ENCODE results near the gene FHL5. TPM values are rescaled to one million over a fixed set of nuclear protein-coding genes. Genes with fewer than 3 reads are reported as not detected.
"Not testable (repeated sequence)": the region's sequence is repeated elsewhere in the genome, so short reads cannot be mapped to it uniquely, and the experiment has no call there.

The FHL5 gene, protein sequence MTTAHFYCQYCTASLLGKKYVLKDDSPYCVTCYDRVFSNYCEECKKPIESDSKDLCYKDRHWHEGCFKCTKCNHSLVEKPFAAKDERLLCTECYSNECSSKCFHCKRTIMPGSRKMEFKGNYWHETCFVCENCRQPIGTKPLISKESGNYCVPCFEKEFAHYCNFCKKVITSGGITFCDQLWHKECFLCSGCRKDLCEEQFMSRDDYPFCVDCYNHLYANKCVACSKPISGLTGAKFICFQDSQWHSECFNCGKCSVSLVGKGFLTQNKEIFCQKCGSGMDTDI
- total RNA-seq, result not detected

DNA sequence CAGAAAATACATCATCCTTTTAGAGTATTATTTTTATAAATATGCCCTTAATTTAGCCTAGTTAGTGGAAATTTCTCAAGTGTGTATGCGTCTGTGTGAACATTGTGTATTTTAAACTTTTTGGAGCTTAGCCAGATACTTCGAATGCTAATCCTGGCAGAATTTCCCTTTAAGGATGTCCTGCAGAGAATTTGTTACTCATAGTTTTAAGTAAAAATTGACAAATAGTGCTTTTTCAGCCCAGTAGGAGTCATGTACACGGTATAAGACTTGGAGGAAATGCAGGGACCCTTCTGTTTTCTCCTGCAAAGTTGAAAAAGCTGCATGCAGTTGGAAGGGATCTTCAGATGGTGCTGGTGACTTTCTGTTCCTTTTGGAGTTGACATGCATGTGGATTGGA lies at the start of gene FHL5:
Gene FHL5, plus strand, starts transcription at position 243 of the 400 bp plus-strand sequence. CDS start 40,486 bp downstream, outside the sequence.
- Mint-ChIP-seq H3K4me1 (ENCODE audit: low read depth) (no peaks in the 10 kb centered on the region), H3K36me3 (ENCODE audit: insufficient read depth) (no peaks in the 10 kb centered on the region), H3K4me3 (no peak within 1 kb of the TSS), H3K27me3 (ENCODE audit: low read depth) (peaks cover 3% of the 10 kb centered on the region), H3K9me3 (no peaks in the 10 kb centered on the region)
- no peak for ATAC-seq
- no peak for DNase-seq

DNA sequence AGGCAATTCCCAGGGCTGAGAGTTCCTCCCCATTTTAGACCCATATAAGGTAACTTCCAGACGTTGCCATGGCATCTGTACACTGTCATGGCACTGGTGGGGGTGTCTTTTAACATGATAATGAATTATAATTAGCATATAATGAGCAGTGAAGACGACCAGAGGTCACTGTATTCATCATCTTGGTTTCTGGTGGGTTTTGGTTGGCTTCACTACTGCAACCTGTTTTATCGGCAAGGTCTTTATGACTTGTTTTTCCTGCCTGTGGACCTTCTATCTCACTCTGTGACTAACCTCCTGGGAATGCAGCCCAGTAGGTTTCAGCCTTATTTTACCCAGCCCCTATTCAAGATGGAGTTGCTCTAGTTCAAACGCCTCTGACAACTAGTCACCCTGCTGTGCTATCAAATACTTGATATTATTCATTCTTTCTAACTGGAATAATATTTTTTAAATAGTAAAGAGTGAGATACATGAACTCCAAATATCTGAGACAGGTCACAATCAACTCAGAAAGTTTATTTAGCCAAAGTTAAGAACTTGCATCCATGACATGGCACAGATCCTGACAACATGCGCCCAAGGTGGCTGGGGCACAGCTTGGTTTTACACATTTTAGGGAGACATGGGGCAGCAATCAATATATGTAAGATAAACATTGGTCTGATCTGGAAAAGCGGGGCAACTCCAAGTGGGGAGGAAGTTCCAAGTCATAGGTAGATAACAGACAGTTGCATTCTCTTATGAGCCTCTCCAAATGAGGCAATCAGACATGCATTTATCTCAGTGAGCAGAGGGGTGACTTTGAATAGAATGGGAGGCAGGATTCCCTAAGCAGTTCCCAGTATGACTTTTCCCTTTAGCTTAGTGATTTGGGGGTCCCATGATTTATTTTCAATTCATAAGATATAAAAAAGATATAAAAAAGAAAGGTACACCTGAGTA lies 42.5 kb upstream of the FHL5 start:
- Mint-ChIP-seq H3K4me3 (peak overlapping the region; percentile 100), H3K4me1 (ENCODE audit: low read depth) (peaks cover 21% of the 10 kb centered on the region), H3K9me3 (no peaks in the 10 kb centered on the region), H3K27me3 (ENCODE audit: low read depth) (no peaks in the 10 kb centered on the region), H3K36me3 (ENCODE audit: insufficient read depth) (peaks cover 4% of the 10 kb centered on the region)
- ATAC-seq (no peak), DNase-seq (no peak)

DNA sequence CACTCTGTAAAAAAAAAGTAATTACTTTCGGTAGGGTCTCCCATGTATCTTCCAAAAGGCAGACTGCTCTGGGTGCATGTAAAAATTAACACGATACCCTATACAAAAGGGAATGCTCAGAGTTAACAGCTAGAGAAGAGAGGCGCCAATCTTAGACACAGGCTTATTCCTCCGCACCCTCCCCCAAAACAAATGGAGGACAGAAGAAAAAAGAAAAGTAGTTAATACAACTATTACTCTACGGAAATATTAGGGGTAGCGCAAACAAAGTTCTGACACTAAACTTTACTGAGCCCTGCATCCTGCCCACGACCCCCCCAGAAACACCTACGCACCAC lies 41.7 kb upstream of the FHL5 start:
- peak; percentile 21 to 27 for ATAC-seq
- no peak for DNase-seq
- Mint-ChIP-seq H3K27me3 (ENCODE audit: low read depth) (no peaks in the 10 kb centered on the region), H3K36me3 (ENCODE audit: insufficient read depth) (peaks cover 6% of the 10 kb centered on the region), H3K9me3 (no peaks in the 10 kb centered on the region), H3K4me1 (ENCODE audit: low read depth) (peaks cover 21% of the 10 kb centered on the region), H3K4me3 (peak overlapping the region; percentile 100)

DNA sequence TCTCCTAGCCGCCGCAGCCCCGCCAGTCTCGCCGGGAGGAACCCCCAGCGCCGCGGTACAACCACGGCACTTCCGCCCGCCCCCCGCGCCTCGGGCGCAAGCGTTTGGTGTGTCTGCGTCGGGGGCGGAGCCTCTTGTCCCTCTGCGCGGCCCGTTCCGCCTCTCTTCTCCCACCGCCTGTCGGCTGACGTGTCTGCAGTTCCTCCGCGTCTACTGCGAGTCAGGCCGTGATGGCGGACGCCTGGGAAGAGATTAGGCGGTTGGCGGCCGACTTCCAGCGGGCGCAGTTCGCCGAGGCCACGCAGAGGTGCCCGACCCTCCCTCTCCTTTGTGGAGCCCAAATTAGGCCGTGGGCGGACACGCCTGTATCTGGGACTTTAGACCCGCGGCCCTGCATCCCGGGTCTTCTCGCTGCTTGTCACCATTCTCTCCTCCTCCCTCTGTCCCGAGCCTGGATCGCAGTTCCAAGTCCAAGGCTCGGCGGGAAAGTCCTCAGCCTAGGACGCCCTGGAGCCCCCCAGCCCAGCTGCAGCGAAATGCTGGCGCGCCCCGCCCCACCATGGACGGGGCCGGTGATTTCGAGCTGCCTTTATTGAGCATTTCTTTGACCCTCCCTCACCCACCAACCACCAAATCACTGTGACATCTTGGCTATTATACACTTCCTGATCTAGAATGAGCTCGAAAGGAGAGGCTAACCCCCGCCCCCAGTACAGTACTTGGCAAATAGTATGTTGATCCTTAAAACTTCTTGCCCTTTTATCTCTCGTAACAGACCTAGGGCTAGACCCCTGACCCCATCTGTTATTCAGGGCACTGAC lies 41.1 kb upstream of the FHL5 start, which contains the start of gene UFL1:
Gene UFL1, plus strand, starts transcription at position 163 of the 821 bp plus-strand sequence. Its CDS starts 68 bp downstream, at position 231.
- Mint-ChIP-seq H3K27me3 (ENCODE audit: low read depth) (no peaks in the 10 kb centered on the region), H3K36me3 (ENCODE audit: insufficient read depth) (peaks cover 10% of the 10 kb centered on the region), H3K4me3 (peak within 1 kb of the TSS; percentile 100), H3K4me1 (ENCODE audit: low read depth) (peaks cover 24% of the 10 kb centered on the region), H3K9me3 (no peaks in the 10 kb centered on the region)
- ATAC-seq (peak; percentile 98 to 99), DNase-seq (peak; percentile 92)

DNA sequence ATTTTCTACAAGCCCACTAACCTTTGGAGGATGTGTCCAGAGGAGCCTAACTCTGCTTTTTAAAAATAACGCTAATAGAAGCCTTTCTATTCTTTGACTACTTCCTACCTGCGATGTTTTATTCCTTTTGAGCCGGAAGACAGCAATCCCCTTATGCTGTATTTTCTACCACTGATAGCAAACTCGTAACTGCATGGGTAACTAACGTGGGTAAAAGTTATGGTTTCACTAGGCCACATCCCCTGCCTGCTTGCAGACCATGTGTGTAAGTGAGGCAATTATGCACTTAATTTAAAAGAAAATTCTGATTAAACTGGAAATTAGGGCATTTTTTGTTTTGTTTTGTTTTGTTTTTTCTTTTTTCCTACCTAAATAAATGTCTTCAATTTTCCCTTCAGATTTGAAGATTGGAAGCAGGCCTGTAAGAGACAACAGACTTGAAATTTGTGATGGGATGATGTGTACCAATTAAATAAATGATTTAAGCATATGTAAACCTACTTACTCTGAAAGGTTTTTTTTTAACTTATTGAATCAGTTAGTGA lies 40.4 kb upstream of the FHL5 start:
- Mint-ChIP-seq H3K36me3 (ENCODE audit: insufficient read depth) (peaks cover 16% of the 10 kb centered on the region), H3K9me3 (no peaks in the 10 kb centered on the region), H3K4me1 (ENCODE audit: low read depth) (peaks cover 24% of the 10 kb centered on the region), H3K4me3 (peak overlapping the region; percentile 100), H3K27me3 (ENCODE audit: low read depth) (no peaks in the 10 kb centered on the region)
- no peak for ATAC-seq
- DNase-seq, result no peak

DNA sequence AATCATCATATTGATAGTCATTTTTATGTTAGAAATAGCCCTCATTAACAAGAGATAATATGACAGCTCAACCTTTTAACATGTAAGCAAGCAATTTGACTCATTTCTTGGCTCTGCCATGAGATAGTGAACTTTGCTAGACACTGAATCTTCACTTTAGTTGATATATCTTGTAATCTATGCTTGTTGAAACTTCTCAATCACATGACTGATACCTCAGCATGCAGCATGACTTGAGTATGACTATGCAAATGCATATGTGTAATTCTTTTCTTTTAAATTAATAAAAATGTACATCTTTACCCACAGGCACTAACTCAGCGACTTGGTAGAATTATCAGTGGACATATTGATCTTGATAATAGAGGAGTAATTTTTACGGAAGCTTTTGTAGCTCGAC lies 34.7 kb upstream of the FHL5 start:
- Mint-ChIP-seq H3K36me3 (ENCODE audit: insufficient read depth) (peaks cover 41% of the 10 kb centered on the region), H3K4me3 (no peak overlapping the region), H3K9me3 (no peaks in the 10 kb centered on the region), H3K4me1 (ENCODE audit: low read depth) (peaks cover 19% of the 10 kb centered on the region), H3K27me3 (ENCODE audit: low read depth) (no peaks in the 10 kb centered on the region)
- ATAC-seq (no peak), DNase-seq (no peak)

DNA sequence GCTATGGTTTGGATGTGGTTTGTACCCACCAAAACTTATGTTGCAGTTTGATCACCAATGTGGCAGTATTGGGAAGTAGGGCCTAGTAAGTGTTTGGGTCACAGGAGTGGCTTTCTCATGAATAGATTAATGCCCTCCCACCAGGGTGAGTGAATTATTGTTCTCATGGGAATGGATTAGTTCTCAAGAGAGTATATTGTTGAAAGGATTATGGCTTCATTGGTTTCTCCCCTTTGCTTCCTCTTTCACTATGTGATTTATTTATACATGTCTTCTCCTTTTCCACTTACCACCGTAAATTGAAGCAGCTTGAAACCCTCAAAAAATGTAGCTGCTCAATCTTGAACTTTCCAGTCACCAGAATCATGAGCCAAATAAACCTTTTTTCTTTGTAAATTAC lies 30.5 kb upstream of the FHL5 start:
- ATAC-seq, result no peak
- Mint-ChIP-seq H3K9me3 (no peaks in the 10 kb centered on the region), H3K4me1 (ENCODE audit: low read depth) (peaks cover 17% of the 10 kb centered on the region), H3K36me3 (ENCODE audit: insufficient read depth) (peaks cover 36% of the 10 kb centered on the region), H3K27me3 (ENCODE audit: low read depth) (no peaks in the 10 kb centered on the region), H3K4me3 (no peak overlapping the region)
- DNase-seq, result no peak

DNA sequence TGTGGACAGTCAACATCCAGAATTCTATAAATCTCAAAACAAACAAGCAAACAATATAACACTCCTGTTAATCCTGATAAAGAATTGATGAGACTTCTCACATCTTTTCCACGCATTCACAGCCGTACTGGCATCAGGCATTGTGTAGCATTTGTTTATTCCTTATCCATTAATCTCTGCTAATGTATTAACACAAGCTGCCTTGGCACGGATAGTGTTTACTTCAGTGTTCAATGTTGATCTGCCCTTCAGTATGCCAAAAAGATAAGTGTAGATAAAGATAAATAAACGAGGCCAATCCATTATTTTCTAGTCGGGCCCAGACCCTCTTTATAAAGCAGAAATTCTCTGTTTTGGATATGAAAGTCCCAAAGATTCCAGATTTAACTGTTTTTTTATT lies 25.2 kb upstream of the FHL5 start:
- DNase-seq, result no peak

DNA sequence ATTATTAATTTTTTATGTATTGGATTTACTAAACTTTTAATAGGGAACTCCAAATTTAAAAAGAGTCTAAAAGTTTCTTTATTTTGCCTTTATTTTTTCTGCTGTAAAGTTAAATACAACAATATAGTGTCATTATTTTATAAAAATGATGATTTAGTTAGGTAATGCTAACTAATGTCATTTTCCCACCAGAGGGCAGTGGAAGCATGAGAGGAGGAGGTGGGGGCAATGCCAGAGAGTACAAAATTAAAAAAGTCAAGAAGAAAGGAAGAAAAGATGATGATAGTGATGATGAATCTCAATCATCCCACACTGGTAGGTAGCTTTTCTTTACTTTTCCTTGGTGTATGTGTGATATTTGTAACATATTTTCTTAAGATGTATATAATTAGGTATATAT lies 20.2 kb upstream of the FHL5 start:
- Mint-ChIP-seq H3K27me3 (ENCODE audit: low read depth) (no peaks in the 10 kb centered on the region), H3K36me3 (ENCODE audit: insufficient read depth) (peaks cover 45% of the 10 kb centered on the region), H3K4me1 (ENCODE audit: low read depth) (no peaks in the 10 kb centered on the region), H3K4me3 (no peak overlapping the region), H3K9me3 (no peaks in the 10 kb centered on the region)
- no peak for DNase-seq
- ATAC-seq, result no peak

More for the DNA sequence above, 25.2 kb upstream of the FHL5 start:
- no peak for ATAC-seq
- H3K27me3 Mint-ChIP-seq (ENCODE audit: low read depth), result no peaks in the 10 kb centered on the region
- H3K4me1 Mint-ChIP-seq (ENCODE audit: low read depth), result peaks cover 5% of the 10 kb centered on the region
- H3K4me3 Mint-ChIP-seq, result no peak overlapping the region
- no peaks in the 10 kb centered on the region for H3K9me3 Mint-ChIP-seq
- H3K36me3 Mint-ChIP-seq (ENCODE audit: insufficient read depth), result peaks cover 31% of the 10 kb centered on the region

DNA sequence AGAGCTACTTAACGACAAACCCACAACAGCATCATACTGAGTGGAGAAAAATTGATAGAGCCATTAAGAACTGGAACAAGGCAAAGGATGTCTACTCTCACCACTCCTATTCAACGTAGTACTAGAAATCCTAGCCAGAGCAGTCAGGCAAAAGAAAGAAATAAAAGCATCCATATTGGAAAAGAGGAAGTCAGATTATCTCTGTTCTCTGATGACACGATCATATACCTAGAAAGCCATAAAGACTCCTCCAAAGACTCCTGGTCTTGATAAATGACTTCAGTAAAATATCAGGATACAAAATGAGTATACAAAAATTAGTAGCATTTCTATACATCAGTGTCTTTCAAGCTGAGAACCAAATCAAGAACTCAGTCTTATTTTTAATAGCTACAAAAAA lies 17.0 kb upstream of the FHL5 start:
- Mint-ChIP-seq H3K4me3 (no peak overlapping the region), H3K4me1 (ENCODE audit: low read depth) (no peaks in the 10 kb centered on the region), H3K36me3 (ENCODE audit: insufficient read depth) (peaks cover 44% of the 10 kb centered on the region), H3K27me3 (ENCODE audit: low read depth) (no peaks in the 10 kb centered on the region), H3K9me3 (no peaks in the 10 kb centered on the region)
- ATAC-seq (no peak), DNase-seq (no peak)

DNA sequence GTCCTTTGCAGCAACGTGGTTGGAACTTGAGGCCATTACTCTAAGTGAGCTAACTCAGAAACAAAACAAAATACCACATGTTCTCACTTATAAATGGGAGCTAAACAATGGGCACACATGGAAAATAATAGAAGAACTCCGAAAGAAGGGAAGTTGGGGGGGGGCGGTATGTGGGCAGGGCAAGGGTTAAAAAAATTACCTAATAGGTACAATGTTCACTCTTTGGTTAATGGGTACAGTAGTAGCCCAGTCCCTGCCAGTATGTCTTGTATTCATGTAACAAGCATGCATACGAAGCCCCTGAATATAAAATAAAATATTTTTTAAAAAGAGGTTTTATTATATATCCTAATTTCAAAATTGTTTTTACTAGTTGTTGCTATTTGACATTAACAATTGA lies 15.3 kb upstream of the FHL5 start:
- DNase-seq (no peak), ATAC-seq (no peak)
- Mint-ChIP-seq H3K4me3 (no peak overlapping the region), H3K36me3 (ENCODE audit: insufficient read depth) (peaks cover 48% of the 10 kb centered on the region), H3K4me1 (ENCODE audit: low read depth) (no peaks in the 10 kb centered on the region), H3K27me3 (ENCODE audit: low read depth) (no peaks in the 10 kb centered on the region), H3K9me3 (no peaks in the 10 kb centered on the region)

DNA sequence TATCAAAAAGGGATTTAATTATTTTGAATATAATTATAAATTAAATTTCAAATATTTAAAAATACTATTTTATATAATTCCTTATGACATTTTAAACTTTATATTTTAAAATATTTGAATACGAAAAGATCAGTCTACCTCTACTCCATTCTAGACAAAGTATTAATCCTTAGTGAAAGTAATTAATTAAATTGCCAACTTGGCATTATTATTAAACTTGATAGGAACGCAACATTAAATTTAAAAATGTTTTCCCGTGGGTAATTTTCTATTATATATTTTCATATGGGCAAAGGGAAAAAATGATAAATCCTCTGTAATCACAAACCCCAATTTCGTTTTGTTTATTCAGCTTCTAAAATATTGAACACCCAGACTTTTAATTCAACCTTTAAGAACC lies 8.4 kb upstream of the FHL5 start:
- no peak for DNase-seq
- Mint-ChIP-seq H3K27me3 (ENCODE audit: low read depth) (no peaks in the 10 kb centered on the region), H3K36me3 (ENCODE audit: insufficient read depth) (peaks cover 46% of the 10 kb centered on the region), H3K9me3 (no peaks in the 10 kb centered on the region), H3K4me1 (ENCODE audit: low read depth) (no peaks in the 10 kb centered on the region), H3K4me3 (no peak overlapping the region)
- ATAC-seq, result no peak

DNA sequence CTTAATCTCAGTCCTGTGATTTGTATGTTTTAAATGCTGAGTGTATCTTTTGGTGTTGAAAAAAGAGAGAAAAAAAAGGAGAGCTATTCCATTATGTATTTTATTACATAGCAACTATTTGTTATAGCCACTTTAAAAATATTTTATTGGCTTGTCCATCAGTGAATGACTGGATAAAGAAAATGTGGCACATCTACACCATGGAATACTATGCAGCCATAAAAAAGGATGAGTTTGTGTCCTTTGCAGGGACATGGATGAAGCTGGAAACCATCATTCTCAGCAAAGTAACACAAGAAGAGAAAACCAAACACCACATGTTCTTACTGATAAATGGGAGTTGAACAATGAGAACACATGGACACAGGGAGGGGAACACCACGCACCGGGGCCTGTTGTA lies 3.2 kb upstream of the FHL5 start:
- H3K27me3 Mint-ChIP-seq (ENCODE audit: low read depth); H3K9me3 Mint-ChIP-seq; DNase-seq; H3K4me1 Mint-ChIP-seq (ENCODE audit: low read depth); H3K4me3 Mint-ChIP-seq; ATAC-seq: not testable (repeated sequence)
- H3K36me3 Mint-ChIP-seq (ENCODE audit: insufficient read depth), result peaks cover 14% of the 10 kb centered on the region

DNA sequence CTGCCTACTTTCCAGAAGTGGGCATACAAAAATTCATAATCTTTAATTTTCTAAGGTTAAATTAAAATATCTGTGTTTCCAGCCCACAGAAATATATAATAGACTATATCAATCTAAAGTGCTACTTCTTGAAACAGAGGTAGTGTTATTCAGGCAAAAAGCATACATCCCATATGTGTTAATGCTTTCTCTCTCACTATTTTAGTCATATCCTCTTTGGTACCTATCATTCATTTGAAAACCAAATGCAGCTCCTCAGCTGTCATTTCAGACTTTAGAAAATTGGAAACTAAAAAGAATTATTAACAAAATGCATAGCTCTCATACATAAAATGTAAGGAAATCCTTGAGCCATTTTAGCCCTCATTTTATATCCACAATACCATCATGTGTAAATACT lies 925 bp downstream of the FHL5 start:
- H3K4me1 Mint-ChIP-seq (ENCODE audit: low read depth), result no peaks in the 10 kb centered on the region
- no peak for ATAC-seq

More for the DNA sequence above, 925 bp downstream of the FHL5 start:
- no peak for DNase-seq
- H3K27me3 Mint-ChIP-seq (ENCODE audit: low read depth), result peaks cover 10% of the 10 kb centered on the region
- H3K4me3 Mint-ChIP-seq, result no peak overlapping the region
- peaks cover under 1% of the 10 kb centered on the region for H3K36me3 Mint-ChIP-seq (ENCODE audit: insufficient read depth)
- peaks cover 2% of the 10 kb centered on the region for H3K9me3 Mint-ChIP-seq

Data from activated T-cell treated with anti-CD3 and anti-CD28 coated beads, Interleukin-2, amount 50 U/mL, for 4 hours (primary cell).